ENCODE results near the gene TPH1.

TPH1 gene

DNA sequence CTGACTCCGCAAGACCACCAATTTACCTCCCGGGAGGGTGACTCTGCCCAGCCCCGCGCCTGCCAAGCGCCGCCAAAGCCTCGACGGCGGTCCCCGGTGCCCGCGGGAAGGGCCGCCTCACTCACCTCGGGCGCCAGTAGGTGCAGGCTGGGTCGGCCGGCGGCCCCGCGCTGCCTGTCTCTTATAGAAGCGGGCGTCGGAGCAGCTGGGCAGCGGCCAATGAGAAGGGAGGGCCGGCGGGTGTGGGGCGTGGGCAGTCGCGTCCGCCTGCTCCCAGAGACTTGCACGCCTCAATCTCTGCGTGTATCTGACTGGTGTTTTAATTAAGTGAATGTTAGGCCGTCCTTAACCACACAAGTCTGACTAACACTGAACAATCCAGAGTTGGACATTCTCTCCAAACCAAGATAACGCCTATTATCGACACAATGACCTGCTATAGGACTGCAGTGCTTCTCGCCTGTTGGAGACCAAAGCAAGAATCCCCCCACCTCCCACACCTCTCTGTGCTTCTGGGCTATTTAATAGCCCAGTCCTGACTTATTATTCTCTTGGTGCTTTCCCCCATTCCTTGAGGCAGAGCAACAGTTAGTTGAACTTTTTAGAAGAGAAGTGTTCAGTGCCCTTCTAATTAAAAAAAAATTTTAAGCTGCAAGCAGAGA lies at the start of gene TPH1:
TSS of gene TPH1 (minus strand) at position 154 of the 662 bp plus-strand sequence. CDS start 5,507 bp downstream, outside the sequence.
- DNase-seq: no peak

DNA sequence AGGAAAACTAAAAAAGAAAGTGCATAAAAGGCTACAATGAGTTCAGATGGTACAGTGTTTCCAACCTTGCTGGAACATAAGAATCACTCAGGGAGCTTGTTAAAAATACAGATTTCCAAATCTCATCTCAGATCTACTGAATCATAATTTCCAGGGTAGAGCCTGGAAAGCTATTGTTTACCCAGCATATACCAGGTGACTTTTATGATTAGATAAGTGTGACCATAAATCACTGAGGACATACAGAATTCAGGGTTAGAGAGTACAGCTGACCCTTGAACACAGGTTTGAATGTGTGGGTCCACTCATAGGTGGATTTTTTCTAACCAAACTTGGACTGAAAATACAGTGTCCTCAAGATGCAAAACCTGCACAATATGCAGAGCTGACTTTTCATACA lies 47.9 kb upstream of the TPH1 start:
- no peak for DNase-seq

DNA sequence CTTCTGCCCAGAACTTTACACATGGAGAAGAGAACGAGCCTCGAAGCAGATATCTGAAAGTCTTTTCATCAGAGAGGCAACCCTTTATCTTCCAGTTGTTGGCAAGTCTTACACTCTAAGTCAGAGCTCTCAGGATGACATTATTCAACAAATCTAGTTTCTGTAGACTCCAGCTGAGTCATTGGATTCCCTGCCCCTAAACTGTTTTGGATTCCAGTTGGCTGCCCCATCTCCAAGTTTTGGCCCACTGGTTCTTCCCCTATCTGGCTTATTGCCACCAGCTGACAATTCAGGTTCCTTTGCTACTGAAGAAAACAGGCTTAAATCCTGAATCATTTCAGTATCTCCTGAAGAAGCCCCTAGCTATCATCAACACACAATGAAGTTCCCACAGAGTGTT lies 45.7 kb upstream of the TPH1 start:
- DNase-seq: no peak

DNA sequence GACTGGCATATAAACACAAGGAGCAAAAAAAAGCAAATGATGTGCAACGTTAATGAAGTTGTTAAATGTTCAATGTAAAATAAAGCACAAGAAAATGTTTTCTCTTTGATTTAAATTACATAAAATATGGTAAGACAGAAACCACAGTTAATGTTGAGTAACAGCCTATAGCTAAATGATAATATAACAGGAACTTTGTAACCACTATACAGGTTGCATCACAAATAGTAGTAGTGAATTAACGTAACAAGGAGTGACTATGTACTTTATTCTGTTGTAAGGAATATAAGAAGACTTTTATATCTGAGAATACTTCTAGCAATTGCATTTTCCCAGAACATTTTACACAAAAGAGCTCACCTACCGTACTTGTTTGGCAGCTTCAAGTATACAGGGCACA lies 42.9 kb upstream of the TPH1 start:
- DNase-seq: no peak

DNA sequence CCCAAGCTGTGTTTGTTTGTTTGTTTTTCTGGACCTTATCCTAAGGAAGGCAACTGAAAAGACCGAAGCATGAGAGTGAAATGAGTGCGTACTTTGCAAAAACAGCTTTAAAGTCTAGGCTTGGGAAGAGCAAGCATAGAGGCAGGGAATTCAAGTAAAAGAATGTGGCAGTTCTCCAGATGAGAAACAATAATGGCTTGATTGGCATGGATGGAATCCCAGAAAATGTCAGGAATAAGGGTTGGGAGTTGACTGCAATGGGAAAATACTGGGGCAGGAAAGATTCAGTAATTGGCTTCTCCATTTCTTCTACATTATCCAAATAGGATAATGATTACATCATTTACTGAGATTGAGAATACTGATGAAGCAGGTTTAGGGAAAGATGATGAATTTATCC lies 42.3 kb upstream of the TPH1 start:
- DNase-seq: no peak

DNA sequence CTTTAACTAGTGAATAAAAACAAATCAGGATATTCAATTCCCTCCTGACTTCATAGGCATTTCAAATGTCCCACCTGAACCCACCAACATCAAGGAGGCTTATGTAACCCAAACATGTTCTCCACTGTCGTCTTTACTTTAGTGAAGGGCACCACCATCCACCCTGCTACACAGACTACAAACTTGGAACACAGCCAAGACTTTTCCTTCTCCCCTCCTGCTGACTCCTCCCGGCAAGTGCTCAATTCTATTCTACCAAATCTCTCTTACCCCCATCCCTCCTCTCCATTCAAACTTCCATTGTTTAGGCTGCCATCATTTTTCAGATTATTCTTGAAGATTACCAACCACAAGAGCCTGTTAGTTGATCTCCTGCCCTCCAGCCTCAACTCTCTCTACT lies 35.5 kb upstream of the TPH1 start:
- DNase-seq: no peak

DNA sequence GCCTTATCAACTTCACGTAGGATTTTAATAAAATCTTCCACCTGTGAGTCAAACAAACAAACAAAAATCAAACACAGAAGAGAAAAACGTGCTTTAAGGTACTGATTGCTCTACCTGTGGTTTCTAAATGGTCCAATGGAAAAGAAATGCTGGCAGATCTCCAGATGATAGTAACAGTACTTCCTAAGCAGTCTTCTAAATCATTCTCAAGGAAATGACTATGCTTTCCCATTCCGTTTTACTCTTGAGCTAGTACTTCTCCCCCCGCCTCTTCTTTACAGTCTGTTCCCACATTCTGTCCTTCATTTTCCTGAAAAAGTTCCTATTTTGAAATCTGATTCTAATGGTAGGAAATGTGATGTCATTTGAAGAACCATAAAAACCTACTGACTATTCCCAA lies 34.4 kb upstream of the TPH1 start:
- no peak for DNase-seq

DNA sequence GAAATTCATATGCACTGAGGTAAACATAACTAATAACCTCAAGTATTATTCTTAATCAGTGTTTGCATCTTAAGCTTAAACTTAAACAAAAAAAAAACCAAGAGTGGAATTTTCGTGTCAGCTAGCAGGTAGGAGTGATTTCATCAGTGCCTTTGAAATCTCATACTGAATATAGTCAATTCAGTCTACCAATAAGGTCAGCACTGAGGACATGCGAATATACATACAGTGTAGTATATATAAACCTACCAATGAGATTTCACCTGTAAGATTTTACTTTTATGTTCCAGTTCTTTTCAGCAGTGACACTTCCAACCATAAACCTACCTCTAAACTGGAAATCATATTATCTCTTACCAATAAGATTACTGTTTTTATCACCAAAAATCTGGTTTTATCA lies 32.8 kb upstream of the TPH1 start:
- DNase-seq: no peak

DNA sequence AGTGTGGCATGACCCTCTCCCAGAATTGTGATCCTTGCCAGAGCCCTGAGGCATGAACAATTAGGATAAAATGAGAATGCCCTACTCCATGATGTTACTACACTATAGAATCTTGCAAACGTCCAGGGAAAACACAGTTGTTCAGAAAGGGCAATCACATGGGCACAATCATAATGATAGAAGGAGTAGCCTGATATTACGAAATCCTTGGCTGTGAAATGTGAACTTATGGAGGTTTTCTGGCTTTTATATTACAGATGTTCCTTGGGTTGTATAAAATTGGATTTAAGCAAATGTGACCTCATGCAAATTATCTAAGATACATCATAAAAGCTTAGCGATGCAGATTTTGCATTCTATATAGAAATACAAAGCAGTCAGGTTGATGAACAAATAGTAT lies 29.4 kb upstream of the TPH1 start:
- DNase-seq: no peak

DNA sequence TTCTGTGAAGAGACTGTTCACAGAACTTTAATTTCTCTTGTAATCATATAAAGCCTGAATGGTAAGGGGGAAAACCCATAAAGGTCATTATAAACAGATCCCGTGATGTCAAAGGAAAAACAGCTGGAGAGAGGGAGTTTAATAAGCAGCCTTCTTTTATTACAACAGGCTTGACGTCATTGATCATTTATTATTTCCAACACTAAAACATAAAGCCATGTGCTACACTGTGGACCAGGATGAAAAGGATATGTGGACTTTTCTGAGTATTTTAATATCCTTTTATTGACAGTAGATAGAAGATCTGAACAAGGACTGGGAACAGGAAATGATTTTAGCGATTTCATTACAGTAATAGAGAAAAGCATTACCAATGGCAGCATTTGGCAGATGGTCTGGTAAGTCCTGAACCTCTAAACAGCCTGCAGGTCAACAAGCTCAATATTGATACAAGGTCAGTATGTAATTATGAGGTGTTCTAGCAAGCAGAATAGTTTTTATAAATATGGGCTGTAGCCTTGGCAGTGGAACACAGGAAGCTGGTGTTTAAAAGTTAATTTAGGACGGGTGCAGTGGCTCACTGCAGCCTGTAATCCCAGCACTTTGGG lies 25.1 kb upstream of the TPH1 start:
- no peak for DNase-seq

DNA sequence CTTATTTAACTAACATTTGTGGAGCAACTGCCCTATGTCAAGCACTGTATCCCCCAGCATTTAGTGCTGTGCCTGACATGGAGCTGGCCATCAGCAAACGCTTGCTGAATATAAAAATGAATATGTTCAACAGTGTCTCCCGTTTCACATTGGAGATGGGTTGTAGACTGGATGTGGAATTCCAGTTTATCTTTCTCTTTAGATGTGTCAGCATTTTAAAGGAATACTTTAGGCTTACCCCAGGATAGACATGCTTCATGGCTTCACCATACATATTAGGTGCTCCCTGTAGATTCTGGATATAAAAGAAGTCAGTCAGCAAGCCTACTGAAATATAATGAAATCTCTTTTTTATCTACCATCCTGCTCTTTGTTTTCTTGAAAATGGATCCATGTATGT lies 21.3 kb upstream of the TPH1 start:
- no peak for DNase-seq

DNA sequence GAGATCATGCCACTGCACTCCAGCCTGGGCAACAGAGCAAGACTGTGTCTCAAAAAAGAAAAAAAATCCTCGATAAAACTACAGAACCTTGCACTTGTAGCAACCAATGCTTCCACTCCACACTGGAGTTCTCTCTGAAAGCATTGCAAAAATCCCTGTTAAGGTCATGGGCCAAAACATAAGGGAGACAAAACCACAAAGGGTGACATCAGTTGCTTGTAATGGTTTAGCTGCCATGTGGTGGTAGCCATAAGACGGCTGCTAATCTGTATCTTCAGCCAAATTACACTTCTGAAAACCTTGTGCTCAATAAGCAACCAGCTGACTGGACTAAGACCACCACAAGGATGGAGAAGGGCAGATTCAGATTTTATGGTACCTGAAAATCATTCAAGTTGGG lies 20.6 kb upstream of the TPH1 start:
- no peak for DNase-seq

DNA sequence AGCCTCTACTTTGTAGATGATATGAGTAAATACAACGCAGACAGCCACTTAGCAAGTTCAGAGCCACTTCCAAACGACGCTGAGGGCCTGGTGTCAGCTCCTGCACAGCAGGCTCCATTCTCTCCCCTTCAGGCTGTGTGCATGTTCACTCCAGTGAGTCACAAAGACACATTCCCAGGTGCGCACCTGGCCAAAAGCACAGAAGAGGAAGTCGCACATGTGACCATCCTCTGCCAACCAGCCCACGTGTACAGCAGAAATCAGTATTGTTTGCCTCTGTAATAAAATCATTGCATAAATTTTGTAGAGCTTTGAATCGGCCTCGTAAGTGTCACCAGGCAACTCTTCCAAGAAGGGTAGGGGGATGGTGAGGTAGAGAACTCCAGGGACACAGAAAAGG lies 19.5 kb upstream of the TPH1 start:
- no peak for DNase-seq

DNA sequence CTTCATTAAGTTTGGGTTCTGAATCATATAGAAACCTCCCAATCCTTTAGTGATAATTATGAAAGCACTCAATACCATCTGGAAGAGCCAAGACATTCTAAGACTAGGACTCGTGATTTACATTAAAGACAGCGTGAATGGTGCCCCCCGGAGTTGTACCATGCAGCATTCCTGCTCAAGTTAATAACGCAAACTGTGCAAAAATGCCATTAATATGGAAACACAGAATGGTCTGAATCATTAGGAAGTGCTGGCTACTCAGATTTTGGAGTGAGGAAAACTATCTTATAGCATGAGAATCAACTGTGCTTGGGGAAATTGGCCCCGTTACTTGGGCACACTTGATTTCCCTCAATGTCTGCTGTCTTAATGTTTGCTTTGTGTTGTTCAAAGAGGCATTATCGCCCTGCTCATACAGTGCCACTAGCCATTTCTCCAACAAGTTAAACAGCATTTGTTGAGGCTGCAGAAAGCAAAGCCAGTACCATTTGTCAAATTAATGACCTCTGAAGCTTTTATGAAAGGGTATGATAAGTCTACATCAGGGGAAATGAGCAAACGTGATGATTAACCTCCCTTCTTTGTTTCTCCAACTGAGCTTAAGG lies 18.5 kb upstream of the TPH1 start:
- no peak for DNase-seq

DNA sequence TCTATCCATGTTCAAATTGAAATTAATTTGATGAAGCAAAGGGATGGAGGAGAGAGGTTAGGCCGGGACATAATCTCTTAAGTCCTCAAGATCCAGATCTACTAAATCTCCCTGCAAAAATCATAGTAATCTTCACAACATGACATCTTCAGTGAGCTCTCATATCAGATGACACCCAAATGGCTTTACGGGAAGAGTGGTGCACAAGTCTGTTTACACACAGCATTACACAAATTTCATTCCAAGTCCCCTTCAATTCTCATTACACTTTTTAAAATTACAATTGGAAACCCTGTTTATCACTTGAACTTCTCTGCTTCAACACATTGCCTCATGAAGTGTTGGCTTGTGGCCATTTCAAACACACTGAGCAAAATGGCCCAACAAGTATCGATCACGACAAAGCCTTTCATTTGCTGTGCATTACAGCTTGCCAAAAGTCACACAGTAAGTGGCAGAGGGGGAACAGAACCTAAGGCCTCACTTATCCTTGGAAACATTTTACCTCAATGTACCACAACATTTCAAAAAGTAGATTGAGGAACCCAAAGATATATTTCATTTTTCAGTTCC lies 17.9 kb upstream of the TPH1 start:
- no peak for DNase-seq

DNA sequence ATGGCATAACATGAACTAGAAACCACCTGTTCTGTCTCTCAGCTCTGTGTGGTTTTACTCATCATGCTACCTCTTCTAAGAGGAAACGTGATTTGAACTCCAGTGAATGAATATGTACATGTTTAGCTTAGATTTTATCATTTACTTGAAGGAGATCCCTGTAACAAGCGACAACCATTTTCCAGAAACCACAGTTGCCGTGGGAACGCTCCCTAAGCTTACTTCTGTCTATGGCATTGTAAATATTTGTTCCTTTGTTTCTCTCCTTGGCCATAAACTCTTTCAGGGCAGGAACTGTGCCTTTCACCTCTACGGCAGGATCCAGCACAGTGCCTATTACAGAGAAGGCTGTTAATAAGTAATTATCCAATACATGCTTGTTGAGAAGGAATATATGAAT lies 17.1 kb upstream of the TPH1 start:
- no peak for DNase-seq

DNA sequence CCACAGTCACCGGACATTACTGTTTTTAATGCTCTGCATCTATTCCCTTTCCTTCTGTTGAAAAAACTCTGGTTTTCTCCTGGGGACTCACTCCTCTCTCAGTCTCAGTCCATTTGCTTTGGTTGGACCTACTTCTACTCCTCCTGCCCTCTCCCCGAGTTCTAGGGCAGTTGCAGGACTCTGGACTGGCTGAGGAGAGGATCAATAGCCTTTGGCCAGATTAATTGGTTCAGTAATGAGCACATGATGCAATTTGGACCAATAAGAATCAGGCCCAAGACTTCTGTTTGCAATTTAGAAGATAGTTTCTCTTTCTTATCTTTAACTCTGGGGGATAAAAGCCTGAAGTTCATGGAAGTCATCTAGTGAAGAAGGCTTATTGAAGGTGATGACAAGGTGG lies 15.3 kb upstream of the TPH1 start:
- DNase-seq: no peak

DNA sequence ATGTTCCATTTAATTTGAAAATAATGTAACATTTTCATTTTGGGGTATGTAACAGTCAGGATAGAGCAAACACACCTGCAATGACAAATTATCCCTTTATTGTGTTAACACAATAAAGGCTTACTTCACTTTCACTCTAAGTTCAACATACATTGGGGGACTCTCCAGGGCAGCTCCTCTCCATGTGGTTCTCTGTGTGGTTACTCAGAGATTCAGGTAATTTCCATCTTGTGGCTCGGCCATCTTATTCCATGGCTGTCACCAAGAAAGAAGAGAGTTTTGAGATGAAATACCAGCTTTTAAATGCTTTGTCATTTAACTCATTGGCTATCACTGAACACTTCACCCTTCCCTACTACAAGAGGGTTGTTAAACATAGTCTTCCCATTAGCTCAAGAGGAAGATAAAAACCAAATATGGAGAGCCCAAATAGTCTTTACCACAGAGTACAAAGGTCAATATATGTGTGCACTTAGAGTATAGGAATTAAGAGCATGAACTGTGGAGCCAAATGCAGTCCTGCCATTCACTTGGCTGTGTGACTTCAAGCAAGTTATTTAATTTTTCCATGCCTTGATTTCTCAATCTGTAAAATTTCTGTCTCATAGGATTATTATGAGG lies 10.6 kb upstream of the TPH1 start:
- DNase-seq: no peak

DNA sequence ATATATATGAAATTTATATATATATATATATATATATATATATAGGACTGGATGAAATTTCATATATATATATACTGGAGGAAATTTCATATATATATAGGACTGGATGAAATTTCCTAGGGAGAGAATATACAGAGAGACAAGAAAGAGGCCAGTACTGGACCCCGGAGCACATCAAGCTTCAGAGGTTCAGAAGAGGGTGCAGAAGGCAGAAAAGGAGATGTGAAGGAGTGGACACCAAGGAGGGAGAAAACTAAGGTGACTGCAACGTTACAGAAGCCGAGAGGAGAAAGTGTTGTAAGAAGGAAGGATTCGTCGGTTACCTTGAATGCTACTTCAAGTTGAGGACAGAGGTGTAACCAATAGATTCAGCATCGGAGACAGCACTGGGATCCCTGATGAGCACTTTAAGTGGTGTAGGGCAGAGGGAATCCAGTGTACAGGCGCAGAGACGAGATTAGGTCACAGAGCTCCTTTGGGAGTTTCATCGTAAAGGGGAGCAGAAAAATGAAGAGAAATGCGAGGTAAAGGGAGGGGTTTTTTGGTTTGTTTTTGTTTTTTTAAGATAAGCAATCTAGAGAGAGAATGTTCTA lies 8.5 kb upstream of the TPH1 start:
- DNase-seq: no peak

DNA sequence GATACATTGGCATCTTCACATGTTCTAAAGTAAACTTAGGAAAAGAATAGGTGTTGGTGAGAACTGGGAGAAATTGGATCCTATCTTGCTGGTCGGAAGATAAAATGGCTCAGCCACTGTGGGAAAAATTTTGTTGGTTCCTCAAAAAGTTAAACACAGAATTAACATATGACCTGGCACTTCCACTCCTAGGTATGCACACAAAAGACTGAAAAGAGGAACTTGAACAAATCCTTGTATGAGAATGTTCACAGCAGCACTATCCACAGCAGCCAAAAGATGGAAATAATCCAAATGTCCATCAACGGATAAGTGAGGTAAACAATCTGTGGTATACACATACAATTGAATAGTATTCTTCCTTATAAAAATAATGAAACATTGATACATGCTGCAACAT lies 4.8 kb upstream of the TPH1 start:
- DNase-seq: no peak

DNA sequence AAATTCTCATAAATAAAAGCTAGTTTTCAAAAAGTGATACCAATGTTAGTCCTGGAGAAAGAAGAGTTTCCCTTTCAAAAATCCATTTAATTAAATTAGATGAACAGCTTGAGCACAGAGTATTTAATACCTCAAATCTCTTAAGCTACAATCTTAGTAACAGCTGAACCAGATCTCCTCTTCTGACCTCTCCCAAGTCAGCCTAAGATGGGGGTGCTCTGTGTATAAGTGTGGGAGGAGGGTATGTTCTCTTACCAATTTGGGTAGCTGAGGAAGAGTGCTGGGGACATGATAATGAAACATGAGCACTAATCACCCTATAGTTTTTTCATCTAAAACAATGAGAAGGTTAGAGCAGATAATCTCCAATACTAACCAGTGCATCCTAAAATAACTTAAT lies 9.6 kb downstream of the TPH1 start:
- no peak for DNase-seq

DNA sequence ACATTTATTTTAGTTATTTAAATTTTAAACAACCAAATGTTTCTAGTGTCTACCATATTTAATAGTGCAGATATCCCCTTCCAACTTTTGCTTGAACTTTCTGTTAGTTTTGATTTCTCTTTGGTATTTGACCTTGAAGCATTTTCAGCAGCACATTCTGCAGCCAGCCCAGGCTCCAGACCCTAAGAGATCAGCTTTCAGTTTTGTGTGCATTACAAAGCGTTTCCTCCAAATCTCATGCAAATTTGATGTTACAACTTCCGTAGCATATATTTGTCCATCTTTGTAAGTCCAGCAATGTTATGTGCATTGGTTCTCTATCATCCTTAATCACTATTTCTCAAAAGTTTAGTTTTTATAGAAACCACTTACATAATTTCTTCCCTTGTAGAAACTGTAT lies 18.6 kb downstream of the TPH1 start:
- DNase-seq: no peak

DNA sequence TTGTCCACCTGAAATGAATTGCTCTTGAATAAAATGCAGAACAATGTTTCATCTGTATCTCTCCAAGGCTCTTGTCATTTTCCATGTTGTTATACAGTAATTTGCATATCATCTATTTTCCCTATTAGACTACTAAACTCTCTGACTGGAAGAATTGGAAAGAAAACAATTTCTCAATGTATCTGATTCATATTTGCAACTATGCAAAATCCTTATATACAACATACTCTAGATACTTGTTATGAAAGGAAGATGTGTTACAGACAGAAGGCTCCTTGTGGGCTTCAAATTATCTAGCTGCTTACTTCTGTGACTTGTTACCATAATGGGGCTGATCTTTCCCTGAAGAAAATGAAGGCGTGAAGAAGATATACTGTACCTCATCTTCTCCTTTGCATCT lies 23.6 kb downstream of the TPH1 start:
- DNase-seq: no peak

DNA sequence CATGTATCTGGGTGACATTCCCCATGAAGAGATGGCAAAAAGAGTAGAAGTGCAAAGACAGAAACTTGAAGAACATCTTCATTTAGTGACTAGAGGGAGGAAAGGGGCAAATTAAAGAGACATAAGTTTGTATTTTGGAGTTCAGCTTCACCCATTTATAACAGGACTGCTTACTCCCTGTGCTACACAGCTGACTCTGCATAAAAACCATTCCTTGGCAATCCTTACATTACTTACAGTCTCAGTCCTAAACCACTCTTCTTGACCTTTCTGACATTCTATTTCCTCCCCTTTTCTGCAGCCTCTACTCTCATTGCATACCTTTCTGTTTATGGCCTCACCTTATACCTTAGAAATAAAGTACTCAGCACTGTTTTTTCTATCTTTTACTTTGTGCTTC lies 26.4 kb downstream of the TPH1 start:
- DNase-seq: no peak

All from activated effector memory CD4-positive, alpha-beta T cell treated with Interleukin-2 at 50 U/mL for 16 hours (primary cell).